T-cell (primary cell): ENCODE data around the gene SIGLEC14. TPM values are rescaled to one million over a fixed set of nuclear protein-coding genes. Genes with fewer than 3 reads are reported as not detected.
"Not testable (repeated sequence)": the region's sequence is repeated elsewhere in the genome, so short reads cannot be mapped to it uniquely, and the experiment has no call there.

Experiments
- ATAC-seq, 4 experiments: fragments of 200-7000 bp in 3 of 4; fragments of 150-1000 bp in 1 of 4; cut with Tn5 transposase; replicated peaks in 1 of 4; 1 replicate in 3 of 4; 2 replicates in 1 of 4; pipeline ENCODE4 v1.10.0; 2021; ENCODE audit warnings: moderate library complexity in 3 of 4, mild to moderate bottlenecking in 2 of 4, moderate number of reproducible peaks in 1 of 4
- CTCF ChIA-PET, 2 donors: fragments of 300-600 bp; sonication (Branson Sonifier 250); formaldehyde crosslinking; loops; one replicate each; lab custom pipeline; 2022; ENCODE audit warnings: antibody characterized with exemption in 2 of 2; lab: Charles Lee
- POLR2A ChIA-PET, 2 donors: fragments of 300-600 bp; sonication (Branson Sonifier 250); formaldehyde crosslinking; loops; one replicate each; lab custom pipeline; 2022; ENCODE audit warnings: antibody characterized with exemption in 2 of 2; lab: Charles Lee
- DNase-seq, 35 experiments: peaks; one replicate each; pipeline versions ENCODE4 v3.0.0 to v3.0.0-alpha.2; 2013 to 2023
- H3K27ac ChIP-seq: one replicate; pipeline ENCODE4 v1.5.1; 2013; ENCODE audit warnings: low read length
- H3K27me3 ChIP-seq, 2 experiments: replicated peaks in 1 of 2; 1 replicate in 1 of 2; 2 replicates in 1 of 2; pipeline versions ENCODE4 v1.6.1 to v1.7.0; 2013; ENCODE audit warnings: low read length in 1 of 2, mixed read lengths in 1 of 2; ENCODE audit not compliant: control insufficient read depth in 2 of 2, insufficient read depth in 2 of 2; ENCODE audit errors: extremely low read depth in 1 of 2
- H3K36me3 ChIP-seq, 2 donors: 1 replicate in 1 of 2; 2 replicates in 1 of 2; pipeline versions ENCODE4 v1.6.1 to v1.7.0; 2013; ENCODE audit warnings: low read length in 1 of 2; ENCODE audit not compliant: control insufficient read depth in 2 of 2, insufficient read depth in 1 of 2; ENCODE audit errors: extremely low read depth in 1 of 2
- H3K4me1 ChIP-seq, 2 experiments: 1 replicate in 1 of 2; 2 replicates in 1 of 2; pipeline versions ENCODE4 v1.6.1 to v1.7.0; 2013; ENCODE audit warnings: low read length in 2 of 2, mixed read lengths in 1 of 2; ENCODE audit not compliant: insufficient read depth in 2 of 2, control insufficient read depth in 1 of 2; ENCODE audit errors: extremely low read depth in 1 of 2
- H3K4me3 ChIP-seq, 2 donors: 1 replicate in 1 of 2; 2 replicates in 1 of 2; pipeline versions ENCODE4 v1.5.1 to v1.7.0; 2013; ENCODE audit warnings: mild to moderate bottlenecking in 2 of 2, low read length in 1 of 2, moderate library complexity in 1 of 2; ENCODE audit not compliant: control insufficient read depth in 1 of 2; ENCODE audit errors: extremely low read depth in 1 of 2
- H3K9me3 ChIP-seq: 2 replicates; pipeline ENCODE4 v1.7.0; 2013
- H3K27ac Mint-ChIP-seq, 2 donors: one replicate each; pipeline ENCODE4 v1.8.0; 2020 to 2021; ENCODE audit warnings: mild to moderate bottlenecking in 2 of 2, mixed read lengths in 2 of 2
- H3K27me3 Mint-ChIP-seq, 2 donors: one replicate each; pipeline ENCODE4 v1.8.0; 2021 to 2022; ENCODE audit warnings: mixed read lengths in 2 of 2
- H3K36me3 Mint-ChIP-seq: one replicate; pipeline ENCODE4 v1.8.0; 2021; ENCODE audit warnings: mixed read lengths
- H3K4me1 Mint-ChIP-seq, 3 donors: one replicate each; pipeline ENCODE4 v1.8.0; 2020 to 2022; ENCODE audit warnings: mixed read lengths in 3 of 3, mild to moderate bottlenecking in 1 of 3
- H3K4me3 Mint-ChIP-seq, 3 donors: one replicate each; pipeline ENCODE4 v1.8.0; 2020 to 2022; ENCODE audit warnings: mild to moderate bottlenecking in 3 of 3, mixed read lengths in 3 of 3, moderate library complexity in 3 of 3
- H3K9me3 Mint-ChIP-seq, 3 donors: one replicate each; pipeline ENCODE4 v1.8.0; 2020 to 2022; ENCODE audit warnings: mixed read lengths in 3 of 3
- WGBS: methylation state at CpG from one replicate; pipeline ENCODE4 v1.1.5; 2013; ENCODE audit warnings: missing lambda C conversion rate; ENCODE audit not compliant: insufficient coverage; 5-methylcytosine and 5-hydroxymethylcytosine counted together
- total RNA-seq, 35 experiments: library from RNA in 6 of 35; stranded (reverse) in 6 of 35; fragments of 120-200 nt in 1 of 35; gene quantifications; one replicate each; pipeline versions ENCODE4 v1.2.1 to v1.2.4 and lab custom pipeline; 2013 to 2026

Gene SIGLEC14
- total RNA-seq, 5 donors from 2014 or later (not counting 1 experiment from before 2014, with no cell fraction given) = 0.68 to 1.1 (median 0.93) TPM; not detected in 2

DNA sequence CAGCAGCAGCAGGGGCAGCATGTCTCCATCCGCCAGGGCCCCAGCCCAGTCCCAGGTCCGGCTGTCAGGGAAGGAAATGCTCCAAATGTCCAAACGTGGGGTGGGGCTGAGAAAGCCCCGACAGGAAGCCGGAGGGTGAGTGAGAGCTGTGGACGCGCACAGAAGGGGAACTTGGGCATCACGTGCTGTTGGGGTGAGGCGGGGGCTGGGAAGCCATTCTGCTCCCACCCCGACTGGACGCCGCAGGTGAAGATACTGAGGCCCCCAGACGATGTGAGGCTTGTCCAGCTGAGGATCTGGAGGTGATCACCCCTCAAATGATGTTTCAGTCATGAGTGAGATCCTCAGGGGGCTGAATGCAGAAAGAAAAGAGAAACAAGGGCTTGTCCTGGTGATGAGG is 16.3 kb downstream of the SIGLEC14 start, which contains the start of gene SIGLEC5:
Gene SIGLEC5 (minus strand): TSS at position 87 of the 400 bp plus-strand sequence. CDS start 66 bp downstream, at position 21.
- H3K9me3 ChIP-seq, H3K4me1 Mint-ChIP-seq, H3K4me3 Mint-ChIP-seq, H3K36me3 Mint-ChIP-seq, POLR2A ChIA-PET, H3K27ac ChIP-seq, CTCF ChIA-PET, H3K27ac Mint-ChIP-seq, H3K9me3 Mint-ChIP-seq, H3K36me3 ChIP-seq, H3K4me3 ChIP-seq, H3K4me1 ChIP-seq, ATAC-seq: not testable (repeated sequence)
- peaks cover 0 to 25% of the 10 kb centered on the region in 2 experiments for H3K27me3 ChIP-seq
- 6% methylated on average over 6 of the region's 13 CpGs for WGBS
- peaks cover 13 to 26% of the 10 kb centered on the region in 2 donors for H3K27me3 Mint-ChIP-seq
- DNase-seq = peak in 1 of 35 experiments; percentile 15

GRCh38 chr19:51628153-51628939 is 18.3 kb downstream of the SIGLEC14 start:
- Mint-ChIP-seq H3K27me3 (peaks cover 18 to 33% of the 10 kb centered on the region in 2 donors), H3K4me1 (no peaks in the 10 kb centered on the region), H3K36me3 (no peaks in the 10 kb centered on the region), H3K4me3 (no peak overlapping the region), H3K27ac (no peak overlapping the region), H3K9me3 (no peaks in the 10 kb centered on the region)
- CTCF ChIA-PET = no interaction called here
- Histone ChIP-seq H3K4me3 (no peak overlapping the region), H3K36me3 (no peaks in the 10 kb centered on the region), H3K27ac (no peak overlapping the region), H3K9me3 (no peaks in the 10 kb centered on the region), H3K27me3 (peaks cover 0 to 25% of the 10 kb centered on the region in 2 experiments), H3K4me1 (no peaks in the 10 kb centered on the region)
- POLR2A ChIA-PET = no interaction called here
- ATAC-seq = no peak
- DNase-seq = no peak
- 85% methylated on average over 11 of the region's 14 CpGs for WGBS

GRCh38 chr19:51627491-51628138 is 19.0 kb downstream of the SIGLEC14 start:
- ATAC-seq = no peak
- H3K27me3 ChIP-seq = peaks cover 0 to 25% of the 10 kb centered on the region in 2 experiments
- H3K36me3 ChIP-seq = no peaks in the 10 kb centered on the region
- ChIA-PET CTCF (no interaction called here), POLR2A (no interaction called here)
- Mint-ChIP-seq H3K27me3 (peaks cover 18 to 39% of the 10 kb centered on the region in 2 donors), H3K9me3 (peaks cover 0 to 3% (median 3%) of the 10 kb centered on the region in 3 donors), H3K36me3 (no peaks in the 10 kb centered on the region), H3K4me3 (no peak overlapping the region), H3K27ac (no peak overlapping the region), H3K4me1 (no peaks in the 10 kb centered on the region)
- H3K4me3 ChIP-seq = no peak overlapping the region
- 78% methylated on average over 5 of the region's 16 CpGs for WGBS
- H3K4me1 ChIP-seq = no peaks in the 10 kb centered on the region
- H3K9me3 ChIP-seq = no peaks in the 10 kb centered on the region
- no peak for DNase-seq
- H3K27ac ChIP-seq = no peak overlapping the region

GRCh38 chr19:51626675-51627074 is 19.9 kb downstream of the SIGLEC14 start:
- peaks cover 3 to 7% (median 3%) of the 10 kb centered on the region in 3 donors for H3K9me3 Mint-ChIP-seq
- WGBS = no CpG with 5 or more reads among the region's 2 CpGs
- Histone ChIP-seq H3K4me3 (no peak overlapping the region), H3K27ac (no peak overlapping the region), H3K27me3 (peaks cover 0 to 25% of the 10 kb centered on the region in 2 experiments), H3K4me1 (no peaks in the 10 kb centered on the region), H3K36me3 (no peaks in the 10 kb centered on the region), H3K9me3 (no peaks in the 10 kb centered on the region)
- H3K4me3 Mint-ChIP-seq = no peak overlapping the region
- ChIA-PET CTCF (no interaction called here), POLR2A (no interaction called here)
- H3K4me1 Mint-ChIP-seq = no peaks in the 10 kb centered on the region
- H3K36me3 Mint-ChIP-seq = no peaks in the 10 kb centered on the region
- DNase-seq (no peak), ATAC-seq (no peak)
- peaks cover 22 to 39% of the 10 kb centered on the region in 2 donors for H3K27me3 Mint-ChIP-seq
- no peak overlapping the region for H3K27ac Mint-ChIP-seq

DNA sequence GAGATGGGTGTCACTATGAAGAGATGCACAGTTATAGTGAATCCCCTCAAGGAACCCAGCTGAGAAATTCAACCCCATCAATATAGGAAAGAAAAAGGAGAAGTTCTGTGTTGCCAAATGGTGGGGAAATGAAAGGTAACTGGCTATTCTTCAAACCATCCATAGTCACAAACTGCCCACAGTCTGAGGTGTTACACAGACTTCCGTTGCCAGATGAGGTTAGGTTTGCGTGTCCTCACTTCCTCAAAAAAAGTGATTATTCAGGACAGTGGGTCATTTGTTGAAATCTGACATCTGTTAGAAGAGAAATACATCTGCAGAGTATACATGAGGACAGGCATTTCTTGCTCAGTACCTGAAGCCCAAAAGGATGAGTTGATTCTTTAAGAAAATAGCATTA is 25.4 kb downstream of the SIGLEC14 start:
- DNase-seq (peak in 1 of 35 experiments; percentile 13), ATAC-seq (no peak)
- ChIA-PET POLR2A (no interaction called here), CTCF (no interaction called here)
- H3K36me3 ChIP-seq = no peaks in the 10 kb centered on the region
- WGBS = no CpG with 5 or more reads among the region's 2 CpGs
- Mint-ChIP-seq H3K9me3 (peaks cover 3 to 7% (median 3%) of the 10 kb centered on the region in 3 donors), H3K27ac (no peak overlapping the region), H3K4me1 (no peaks in the 10 kb centered on the region), H3K27me3 (peaks cover 15 to 30% of the 10 kb centered on the region in 2 donors), H3K36me3 (no peaks in the 10 kb centered on the region), H3K4me3 (no peak overlapping the region)
- H3K9me3 ChIP-seq = no peaks in the 10 kb centered on the region
- H3K27ac ChIP-seq = no peak overlapping the region
- no peak overlapping the region for H3K4me3 ChIP-seq
- no peaks in the 10 kb centered on the region for H3K27me3 ChIP-seq
- no peaks in the 10 kb centered on the region for H3K4me1 ChIP-seq

DNA sequence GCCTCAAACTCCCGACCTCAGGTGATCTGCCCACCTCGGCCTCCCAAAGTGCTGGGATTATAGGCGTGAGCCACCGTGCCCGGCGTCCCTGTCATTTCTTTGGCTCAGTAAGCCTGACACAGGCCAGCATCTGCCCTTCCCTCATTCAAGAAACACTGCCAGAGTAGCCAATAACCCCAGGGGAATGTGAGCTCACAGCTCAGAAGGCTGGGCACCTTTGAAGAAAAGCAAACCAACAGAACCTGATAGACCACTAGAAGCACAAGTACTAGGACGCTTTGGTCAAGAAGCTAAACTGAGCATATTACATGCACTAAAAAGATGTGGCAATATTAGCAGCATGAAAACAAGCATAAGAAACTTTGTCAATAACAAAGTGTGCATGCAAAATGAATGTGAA is 30.6 kb downstream of the SIGLEC14 start:
- no peak overlapping the region for H3K27ac Mint-ChIP-seq
- no peak for ATAC-seq
- H3K4me1 Mint-ChIP-seq = no peaks in the 10 kb centered on the region
- no peak overlapping the region for H3K27ac ChIP-seq
- H3K4me3 ChIP-seq = no peak overlapping the region
- no CpG with 5 or more reads among the region's 7 CpGs for WGBS
- CTCF ChIA-PET = no interaction called here
- POLR2A ChIA-PET = no interaction called here
- H3K27me3 ChIP-seq = peaks cover 0 to 29% of the 10 kb centered on the region in 2 experiments
- no peaks in the 10 kb centered on the region for H3K9me3 ChIP-seq
- peaks cover 4% of the 10 kb centered on the region for H3K36me3 Mint-ChIP-seq
- H3K4me3 Mint-ChIP-seq = no peak overlapping the region
- DNase-seq = no peak
- H3K9me3 Mint-ChIP-seq = peaks cover 7 to 21% (median 10%) of the 10 kb centered on the region in 3 donors
- no peaks in the 10 kb centered on the region for H3K4me1 ChIP-seq
- no peaks in the 10 kb centered on the region for H3K36me3 ChIP-seq
- H3K27me3 Mint-ChIP-seq = peaks cover 43 to 53% of the 10 kb centered on the region in 2 donors
